Measurements from ENCODE around the gene ABHD12. TPM values are rescaled to one million over a fixed set of nuclear protein-coding genes. Genes with fewer than 3 reads are reported as not detected.

Gene ABHD12
- polyA plus RNA-seq, 1 donor (not counting 4 experiments of a cell fraction or from before 2014, with no cell fraction given), result 11.2 TPM

- dilution Hi-C loops (cut with MboI; ENCODE audit: extremely low pct_ligation_motif_present, low sequenced_read_pairs), result no loop called here
- Histone ChIP-seq H3K27ac (ENCODE audit: control insufficient read depth, insufficient read depth, low read length) (no peak overlapping the region), H3K36me3 (ENCODE audit: control insufficient read depth in 2 of 2, extremely low read depth in 1 of 2, insufficient read depth in 2 of 2, low read length in 2 of 2) (peaks cover 38 to 44% of the 10 kb centered on the region in 2 experiments), H3K4me1 (ENCODE audit: control insufficient read depth, extremely low read depth, insufficient read depth, low read length) (peaks cover 49% of the 10 kb centered on the region), H3K4me3 (ENCODE audit: control insufficient read depth in 2 of 3, extremely low read depth in 1 of 3, insufficient read depth in 2 of 3, low read depth in 1 of 3, low read length in 3 of 3) (no peak overlapping the region), H3K9me1 (ENCODE audit: control insufficient read depth, extremely low read depth, insufficient read depth, low read length) (no peaks in the 10 kb centered on the region), H3K27me3 (ENCODE audit: control insufficient read depth, extremely low read depth, insufficient read depth, low read length) (no peaks in the 10 kb centered on the region), H3K79me2 (ENCODE audit: control insufficient read depth, insufficient read depth, low read length) (no peaks in the 10 kb centered on the region), H4K20me1 (ENCODE audit: control insufficient read depth, extremely low read depth, insufficient read depth, low read length) (peaks cover 1% of the 10 kb centered on the region), H3K9ac (ENCODE audit: control insufficient read depth, extremely low read depth, insufficient read depth, low read length) (no peak overlapping the region), H3K9me3 (ENCODE audit: control insufficient read depth, low read depth, low read length) (no peaks in the 10 kb centered on the region), H3K4me2 (ENCODE audit: control insufficient read depth, extremely low read depth, insufficient read depth, low read depth, low read length) (no peak overlapping the region), H2AFZ (ENCODE audit: control insufficient read depth, low read length) (no peak overlapping the region)
- no peak for TF ChIP-seq EZH2 (IDR thresholded peaks at IDR 0.05; ENCODE audit: low read length)
- TF ChIP-seq CTCF (optimal IDR thresholded peaks at IDR 0.05 in 1 of 3, IDR thresholded peaks at IDR 0.05 in 1 of 3, conservative IDR thresholded peaks at IDR 0.05 in 1 of 3; ENCODE audit: extremely low read depth in 1 of 3, insufficient read depth in 2 of 3, low read length in 3 of 3), result no peak
- FAIRE-seq (no peak), DNase-seq (ENCODE audit: low read depth, low spot score) (no peak)
Measured at GRCh38 chr20:25297141-25297905, 93.3 kb downstream of the ABHD12 start.

GRCh38 chr20:25296094-25297093, 94.2 kb downstream of the ABHD12 start:
- DNase-seq (ENCODE audit: low read depth, low spot score), result no peak
- Histone ChIP-seq H3K36me3 (ENCODE audit: control insufficient read depth in 2 of 2, extremely low read depth in 1 of 2, insufficient read depth in 2 of 2, low read length in 2 of 2) (peaks cover 44 to 45% of the 10 kb centered on the region in 2 experiments), H4K20me1 (ENCODE audit: control insufficient read depth, extremely low read depth, insufficient read depth, low read length) (peaks cover 2% of the 10 kb centered on the region), H3K27me3 (ENCODE audit: control insufficient read depth, extremely low read depth, insufficient read depth, low read length) (no peaks in the 10 kb centered on the region), H3K9me3 (ENCODE audit: control insufficient read depth, low read depth, low read length) (no peaks in the 10 kb centered on the region), H3K79me2 (ENCODE audit: control insufficient read depth, insufficient read depth, low read length) (no peaks in the 10 kb centered on the region), H2AFZ (ENCODE audit: control insufficient read depth, low read length) (no peak overlapping the region), H3K27ac (ENCODE audit: control insufficient read depth, insufficient read depth, low read length) (no peak overlapping the region), H3K4me2 (ENCODE audit: control insufficient read depth, extremely low read depth, insufficient read depth, low read depth, low read length) (no peak overlapping the region), H3K9me1 (ENCODE audit: control insufficient read depth, extremely low read depth, insufficient read depth, low read length) (no peaks in the 10 kb centered on the region), H3K4me1 (ENCODE audit: control insufficient read depth, extremely low read depth, insufficient read depth, low read length) (peaks cover 43% of the 10 kb centered on the region), H3K4me3 (ENCODE audit: control insufficient read depth in 2 of 3, extremely low read depth in 1 of 3, insufficient read depth in 2 of 3, low read depth in 1 of 3, low read length in 3 of 3) (peak overlapping the region in 1 of 3 experiments; percentile 20), H3K9ac (ENCODE audit: control insufficient read depth, extremely low read depth, insufficient read depth, low read length) (no peak overlapping the region)
- TF ChIP-seq CTCF (optimal IDR thresholded peaks at IDR 0.05 in 1 of 3, IDR thresholded peaks at IDR 0.05 in 1 of 3, conservative IDR thresholded peaks at IDR 0.05 in 1 of 3; ENCODE audit: extremely low read depth in 1 of 3, insufficient read depth in 2 of 3, low read length in 3 of 3), result peak; percentile 38 to 48 (median 43)
- TF ChIP-seq EZH2 (IDR thresholded peaks at IDR 0.05; ENCODE audit: low read length), result no peak
- FAIRE-seq, result no peak
- dilution Hi-C loops (cut with MboI; ENCODE audit: extremely low pct_ligation_motif_present, low sequenced_read_pairs), result no loop called here

Data from keratinocyte (primary cell).